ENCODE measurements around the gene ELP6.
"Not testable (repeated sequence)": the region's sequence is repeated elsewhere in the genome, so short reads cannot be mapped to it uniquely, and the experiment has no call there.

ELP6 gene

DNA sequence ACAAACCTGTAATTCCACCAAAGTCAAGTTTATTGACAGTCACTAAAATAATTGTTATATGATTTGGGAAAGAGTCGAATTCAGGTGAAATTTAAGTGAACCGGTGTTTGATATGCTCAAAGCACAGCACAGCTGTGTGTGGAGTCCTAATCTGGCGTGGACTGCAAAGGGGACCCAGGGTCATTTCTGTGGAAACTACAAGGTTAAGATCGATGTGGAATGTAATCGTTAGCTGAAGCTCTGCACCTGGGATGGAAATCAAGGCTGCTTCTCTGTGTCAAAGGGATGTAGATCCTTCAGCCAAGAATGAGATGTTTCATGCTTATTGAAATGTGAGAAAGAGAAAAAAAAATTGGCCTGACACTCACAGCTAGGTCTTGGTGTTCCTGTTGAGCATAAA, 1.6 kb upstream of the ELP6 start:
- Histone ChIP-seq H3K4me1 (ENCODE audit: control insufficient read depth in 5 of 5, insufficient read depth in 5 of 5, low read length in 5 of 5) (peaks cover 0 to 14% (median 12%) of the 10 kb centered on the region in 5 donors), H3K9me3 (ENCODE audit: control insufficient read depth in 5 of 5, low read length in 5 of 5) (no peaks in the 10 kb centered on the region), H3K9ac (ENCODE audit: low read length in 5 of 5) (peak overlapping the region in 1 of 5 donors; percentile 8), H3K27ac (ENCODE audit: low read depth, low read length) (no peak overlapping the region), H3K4me3 (ENCODE audit: low read depth in 1 of 5, low read length in 5 of 5) (no peak overlapping the region), H3K27me3 (ENCODE audit: control insufficient read depth in 5 of 5, insufficient read depth in 4 of 5, low read length in 5 of 5) (no peaks in the 10 kb centered on the region), H3K36me3 (ENCODE audit: control insufficient read depth in 5 of 5, insufficient read depth in 5 of 5, low read length in 5 of 5) (peaks cover 0 to 8% (median 6%) of the 10 kb centered on the region in 5 donors)

DNA sequence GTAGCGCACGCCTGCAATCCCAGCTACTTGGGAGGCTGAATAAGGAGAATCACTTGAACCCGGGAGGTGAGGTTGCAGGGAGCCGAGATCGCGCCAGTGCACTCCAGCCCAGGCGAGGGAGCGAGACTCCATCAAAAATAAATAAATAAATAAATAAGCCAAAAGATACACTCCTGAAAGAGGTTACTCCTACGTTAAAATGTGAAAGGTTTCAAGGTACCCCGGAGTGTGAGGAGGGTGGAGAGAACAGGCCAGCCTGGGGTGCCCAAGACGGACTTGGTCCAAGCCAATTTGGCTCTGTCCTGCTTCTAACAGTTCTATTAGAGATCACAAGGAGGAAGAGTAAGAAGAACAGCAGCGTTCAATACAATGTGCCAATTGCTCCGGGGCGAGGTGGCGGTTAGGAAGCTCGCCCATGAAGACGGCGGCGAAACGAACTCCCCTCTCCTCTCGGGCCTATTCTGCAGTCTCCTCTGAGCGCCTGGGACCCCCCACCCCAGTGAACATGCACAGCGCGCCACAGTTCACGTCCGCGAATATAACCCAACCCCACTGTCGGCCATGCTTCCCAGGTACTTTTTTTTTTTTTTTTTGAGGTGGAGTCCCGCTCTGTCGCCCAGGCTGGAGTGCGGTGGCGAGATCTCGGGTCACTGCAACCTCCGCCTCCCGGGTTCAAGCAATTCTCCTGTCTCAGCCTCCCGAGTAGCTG, 942 bp downstream of the ELP6 start:
- Histone ChIP-seq H3K27ac (ENCODE audit: low read depth, low read length) (peak overlapping the region; percentile 93), H3K9me3 (ENCODE audit: control insufficient read depth in 5 of 5, low read length in 5 of 5) (no peaks in the 10 kb centered on the region), H3K4me1 (ENCODE audit: control insufficient read depth in 5 of 5, insufficient read depth in 5 of 5, low read length in 5 of 5) (peaks cover 0 to 14% (median 12%) of the 10 kb centered on the region in 5 donors), H3K4me3 (ENCODE audit: low read depth in 1 of 5, low read length in 5 of 5) (peak overlapping the region; percentile 79 to 92 (median 88)), H3K27me3 (ENCODE audit: control insufficient read depth in 5 of 5, insufficient read depth in 4 of 5, low read length in 5 of 5) (no peaks in the 10 kb centered on the region), H3K9ac (ENCODE audit: low read length in 5 of 5) (peak overlapping the region; percentile 63 to 94 (median 78)), H3K36me3 (ENCODE audit: control insufficient read depth in 5 of 5, insufficient read depth in 5 of 5, low read length in 5 of 5) (peaks cover 3 to 30% (median 15%) of the 10 kb centered on the region in 5 donors)

DNA sequence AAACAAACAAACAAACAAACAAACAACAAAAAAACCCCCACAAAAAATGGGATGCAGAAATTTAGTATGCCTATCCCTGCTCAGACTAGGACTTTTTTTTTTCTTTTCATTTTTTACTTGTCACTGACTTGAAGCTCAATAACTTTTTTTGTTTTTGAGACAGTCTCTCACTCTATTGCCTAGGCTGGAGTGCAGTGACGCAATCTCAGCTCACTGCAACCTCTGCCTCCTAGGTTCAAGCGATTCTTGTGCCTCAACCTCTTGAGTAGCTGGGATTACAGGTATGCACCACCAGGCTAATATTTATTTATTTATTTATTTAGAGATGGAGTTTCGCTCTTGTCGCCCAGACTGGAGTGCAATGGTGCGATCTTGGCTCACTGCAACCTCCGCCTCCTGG, 8.2 kb downstream of the ELP6 start:
- not testable (repeated sequence) for H3K4me3 ChIP-seq (ENCODE audit: low read depth in 1 of 5, low read length in 5 of 5); H3K4me1 ChIP-seq (ENCODE audit: control insufficient read depth in 5 of 5, insufficient read depth in 5 of 5, low read length in 5 of 5); H3K9ac ChIP-seq (ENCODE audit: low read length in 5 of 5); H3K9me3 ChIP-seq (ENCODE audit: control insufficient read depth in 5 of 5, low read length in 5 of 5); H3K27ac ChIP-seq (ENCODE audit: low read depth, low read length); H3K27me3 ChIP-seq (ENCODE audit: control insufficient read depth in 5 of 5, insufficient read depth in 4 of 5, low read length in 5 of 5)
- H3K36me3 ChIP-seq (ENCODE audit: control insufficient read depth in 5 of 5, insufficient read depth in 5 of 5, low read length in 5 of 5), result peaks cover 5 to 69% (median 45%) of the 10 kb centered on the region in 5 donors

DNA sequence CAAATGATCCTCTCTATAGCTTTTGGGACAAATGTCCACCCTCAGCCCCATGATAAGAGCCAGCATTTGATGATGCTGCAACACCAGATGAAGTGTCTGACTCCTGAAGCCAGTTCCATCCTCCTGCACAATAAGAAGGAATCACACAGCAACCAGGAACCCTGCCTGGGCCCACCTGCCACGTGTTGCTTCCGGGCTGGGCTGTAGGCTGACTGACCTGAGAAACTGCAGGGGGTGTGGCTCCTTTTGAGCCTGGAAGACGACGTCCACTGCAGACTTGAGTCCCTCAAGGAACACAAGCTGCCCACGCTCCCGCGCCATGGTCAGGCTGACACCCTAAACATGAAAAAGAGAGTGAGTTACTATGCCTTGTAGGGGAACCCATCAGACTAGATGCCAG, 9.4 kb downstream of the ELP6 start:
- Histone ChIP-seq H3K36me3 (ENCODE audit: control insufficient read depth in 5 of 5, insufficient read depth in 5 of 5, low read length in 5 of 5) (peaks cover 5 to 64% (median 46%) of the 10 kb centered on the region in 5 donors), H3K27ac (ENCODE audit: low read depth, low read length) (no peak overlapping the region), H3K9ac (ENCODE audit: low read length in 5 of 5) (no peak overlapping the region), H3K4me1 (ENCODE audit: control insufficient read depth in 5 of 5, insufficient read depth in 5 of 5, low read length in 5 of 5) (no peaks in the 10 kb centered on the region), H3K9me3 (ENCODE audit: control insufficient read depth in 5 of 5, low read length in 5 of 5) (no peaks in the 10 kb centered on the region), H3K4me3 (ENCODE audit: low read depth in 1 of 5, low read length in 5 of 5) (no peak overlapping the region), H3K27me3 (ENCODE audit: control insufficient read depth in 5 of 5, insufficient read depth in 4 of 5, low read length in 5 of 5) (no peaks in the 10 kb centered on the region)

DNA sequence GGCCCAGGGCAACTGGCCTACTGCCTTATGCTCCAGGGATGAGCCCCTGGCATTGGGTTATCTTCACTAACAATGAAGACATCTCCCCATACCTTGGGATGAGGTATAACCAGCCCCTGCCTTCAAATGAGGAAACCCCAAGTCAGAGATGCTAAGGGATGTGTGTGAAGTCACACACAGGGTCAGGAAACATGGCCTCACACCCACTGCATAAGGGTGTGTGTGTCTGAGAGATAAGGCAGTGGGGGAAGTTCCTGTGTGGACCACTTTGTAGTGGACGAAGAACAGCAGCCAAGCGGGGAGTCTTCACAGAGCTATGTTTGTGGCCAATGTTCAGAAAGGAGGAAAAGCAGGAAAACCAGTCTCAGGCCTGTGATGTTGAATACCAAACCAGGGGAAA, 10.5 kb downstream of the ELP6 start:
- no peak overlapping the region for H3K9ac ChIP-seq (ENCODE audit: low read length in 5 of 5)
- peaks cover 5 to 67% (median 54%) of the 10 kb centered on the region in 5 donors for H3K36me3 ChIP-seq (ENCODE audit: control insufficient read depth in 5 of 5, insufficient read depth in 5 of 5, low read length in 5 of 5)
- no peak overlapping the region for H3K4me3 ChIP-seq (ENCODE audit: low read depth in 1 of 5, low read length in 5 of 5)
- H3K27me3 ChIP-seq (ENCODE audit: control insufficient read depth in 5 of 5, insufficient read depth in 4 of 5, low read length in 5 of 5), result no peaks in the 10 kb centered on the region
- no peaks in the 10 kb centered on the region for H3K4me1 ChIP-seq (ENCODE audit: control insufficient read depth in 5 of 5, insufficient read depth in 5 of 5, low read length in 5 of 5)
- no peak overlapping the region for H3K27ac ChIP-seq (ENCODE audit: low read depth, low read length)
- no peaks in the 10 kb centered on the region for H3K9me3 ChIP-seq (ENCODE audit: control insufficient read depth in 5 of 5, low read length in 5 of 5)

DNA sequence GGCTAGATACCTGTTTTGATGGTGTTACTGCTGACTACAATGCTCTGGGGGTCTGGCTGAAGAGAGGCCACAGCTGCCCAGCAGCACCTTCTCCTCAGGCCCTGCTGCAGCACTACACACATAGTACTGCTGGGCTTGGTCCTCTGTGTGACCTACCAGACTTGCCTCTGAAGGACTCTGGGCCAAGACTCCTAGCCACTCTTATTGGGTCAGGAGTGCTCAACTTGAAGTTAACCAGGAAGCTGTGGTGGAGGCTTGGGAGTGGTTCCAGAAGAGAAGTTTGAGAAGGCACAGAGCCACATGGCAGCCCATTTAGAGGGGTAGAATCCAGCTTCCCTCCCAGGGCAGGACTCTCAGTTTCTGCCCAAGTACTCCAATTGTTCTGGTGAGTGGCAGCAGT, 16.6 kb downstream of the ELP6 start:
- Histone ChIP-seq H3K9me3 (ENCODE audit: control insufficient read depth in 5 of 5, low read length in 5 of 5) (no peaks in the 10 kb centered on the region), H3K27me3 (ENCODE audit: control insufficient read depth in 5 of 5, insufficient read depth in 4 of 5, low read length in 5 of 5) (no peaks in the 10 kb centered on the region), H3K4me1 (ENCODE audit: control insufficient read depth in 5 of 5, insufficient read depth in 5 of 5, low read length in 5 of 5) (no peaks in the 10 kb centered on the region), H3K27ac (ENCODE audit: low read depth, low read length) (no peak overlapping the region), H3K36me3 (ENCODE audit: control insufficient read depth in 5 of 5, insufficient read depth in 5 of 5, low read length in 5 of 5) (peaks cover 2 to 67% (median 56%) of the 10 kb centered on the region in 5 donors), H3K4me3 (ENCODE audit: low read depth in 1 of 5, low read length in 5 of 5) (no peak overlapping the region), H3K9ac (ENCODE audit: low read length in 5 of 5) (no peak overlapping the region)

DNA sequence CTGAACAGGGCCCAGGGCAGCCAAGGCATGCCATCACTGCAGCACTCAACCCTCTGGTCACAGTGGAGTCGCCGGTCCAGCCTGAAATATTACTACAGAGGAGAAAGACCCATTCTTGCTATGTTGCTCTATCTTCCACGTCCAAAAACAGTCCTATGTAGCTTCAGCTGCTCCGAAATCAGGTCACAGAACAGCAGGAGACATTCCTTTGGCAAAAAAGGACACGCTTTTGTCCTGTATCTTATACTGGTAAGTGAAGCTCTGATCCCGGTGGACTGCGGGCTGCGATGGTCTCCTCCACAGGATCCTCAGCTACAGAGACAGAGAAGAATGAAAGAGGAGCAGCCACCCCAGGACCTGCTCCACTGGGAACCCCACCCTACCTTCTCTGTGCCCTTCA, 17.6 kb downstream of the ELP6 start:
- H3K9ac ChIP-seq (ENCODE audit: low read length in 5 of 5), result no peak overlapping the region
- no peaks in the 10 kb centered on the region for H3K27me3 ChIP-seq (ENCODE audit: control insufficient read depth in 5 of 5, insufficient read depth in 4 of 5, low read length in 5 of 5)
- H3K4me3 ChIP-seq (ENCODE audit: low read depth in 1 of 5, low read length in 5 of 5), result no peak overlapping the region
- no peak overlapping the region for H3K27ac ChIP-seq (ENCODE audit: low read depth, low read length)
- peaks cover 0 to 57% (median 46%) of the 10 kb centered on the region in 5 donors for H3K36me3 ChIP-seq (ENCODE audit: control insufficient read depth in 5 of 5, insufficient read depth in 5 of 5, low read length in 5 of 5)
- H3K4me1 ChIP-seq (ENCODE audit: control insufficient read depth in 5 of 5, insufficient read depth in 5 of 5, low read length in 5 of 5), result no peaks in the 10 kb centered on the region
- H3K9me3 ChIP-seq (ENCODE audit: control insufficient read depth in 5 of 5, low read length in 5 of 5), result no peaks in the 10 kb centered on the region

DNA sequence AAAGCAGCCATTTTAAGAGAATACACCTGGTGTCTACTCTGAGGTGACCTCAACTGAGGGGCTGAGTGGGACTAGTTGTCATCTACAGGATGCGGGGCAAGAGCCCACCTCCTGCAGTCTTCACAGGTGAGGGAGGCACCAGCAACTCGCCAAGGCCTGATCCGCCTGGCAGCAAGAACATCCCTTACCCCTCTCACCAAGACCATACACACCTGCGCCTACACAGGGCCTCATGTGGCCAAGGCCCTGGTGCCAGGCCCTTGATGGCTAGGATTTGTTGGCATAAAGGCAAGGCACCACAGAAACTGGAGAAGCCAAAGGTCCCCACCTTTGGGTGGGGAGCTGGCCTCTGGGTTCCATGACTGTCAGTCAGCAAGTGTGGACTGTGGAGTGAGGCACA, 18.4 kb downstream of the ELP6 start:
- Histone ChIP-seq H3K4me3 (ENCODE audit: low read depth in 1 of 5, low read length in 5 of 5) (no peak overlapping the region), H3K9me3 (ENCODE audit: control insufficient read depth in 5 of 5, low read length in 5 of 5) (no peaks in the 10 kb centered on the region), H3K9ac (ENCODE audit: low read length in 5 of 5) (no peak overlapping the region), H3K27me3 (ENCODE audit: control insufficient read depth in 5 of 5, insufficient read depth in 4 of 5, low read length in 5 of 5) (no peaks in the 10 kb centered on the region), H3K4me1 (ENCODE audit: control insufficient read depth in 5 of 5, insufficient read depth in 5 of 5, low read length in 5 of 5) (no peaks in the 10 kb centered on the region), H3K27ac (ENCODE audit: low read depth, low read length) (no peak overlapping the region), H3K36me3 (ENCODE audit: control insufficient read depth in 5 of 5, insufficient read depth in 5 of 5, low read length in 5 of 5) (peaks cover 0 to 52% (median 40%) of the 10 kb centered on the region in 5 donors)

DNA sequence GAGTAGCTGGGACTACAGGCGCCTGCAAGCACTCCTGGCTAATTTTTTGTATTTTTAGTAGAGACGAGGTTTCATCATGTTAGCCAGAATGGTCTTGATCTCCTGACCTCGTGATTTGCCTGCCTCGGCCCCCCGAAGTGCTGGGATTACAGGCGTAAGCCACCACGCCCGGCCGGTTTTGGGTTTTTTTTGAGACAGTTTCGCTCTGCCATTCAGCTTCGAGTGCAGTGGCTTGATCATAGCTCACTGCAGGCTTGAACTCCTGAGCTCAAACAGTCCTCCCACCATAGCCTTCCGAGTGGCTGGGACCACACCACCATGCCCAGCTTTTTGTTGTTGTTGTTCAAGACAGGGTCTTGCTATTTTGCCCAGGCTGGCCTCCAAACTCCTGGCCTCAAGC, 21.7 kb downstream of the ELP6 start:
- H3K36me3 ChIP-seq (ENCODE audit: control insufficient read depth in 5 of 5, insufficient read depth in 5 of 5, low read length in 5 of 5), result peaks cover 0 to 24% (median 17%) of the 10 kb centered on the region in 5 donors
- H3K4me1 ChIP-seq (ENCODE audit: control insufficient read depth in 5 of 5, insufficient read depth in 5 of 5, low read length in 5 of 5), result no peaks in the 10 kb centered on the region
- no peak overlapping the region for H3K9ac ChIP-seq (ENCODE audit: low read length in 5 of 5)
- no peaks in the 10 kb centered on the region for H3K9me3 ChIP-seq (ENCODE audit: control insufficient read depth in 5 of 5, low read length in 5 of 5)
- no peak overlapping the region for H3K27ac ChIP-seq (ENCODE audit: low read depth, low read length)
- no peaks in the 10 kb centered on the region for H3K27me3 ChIP-seq (ENCODE audit: control insufficient read depth in 5 of 5, insufficient read depth in 4 of 5, low read length in 5 of 5)
- H3K4me3 ChIP-seq (ENCODE audit: low read depth in 1 of 5, low read length in 5 of 5), result no peak overlapping the region

DNA sequence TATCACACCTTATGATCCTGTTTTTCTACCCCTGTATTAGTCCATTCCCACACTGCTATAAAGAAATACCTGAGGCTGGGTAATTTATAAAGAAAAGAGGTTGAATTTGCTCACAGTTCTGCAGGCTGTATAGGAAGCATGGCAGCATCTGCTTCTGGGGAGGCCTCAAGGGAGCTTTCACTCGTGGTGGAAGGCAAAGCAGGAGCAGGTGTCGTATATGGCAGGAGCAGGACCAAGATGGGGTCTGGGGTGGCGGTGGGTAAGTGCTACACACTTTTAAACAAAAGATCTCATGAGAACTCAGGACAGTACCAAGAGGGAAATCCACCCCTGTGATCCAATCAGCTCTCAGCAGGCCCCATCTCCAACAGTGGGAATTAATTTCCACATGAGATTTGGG, 22.3 kb downstream of the ELP6 start:
- H3K9ac ChIP-seq (ENCODE audit: low read length in 5 of 5), result no peak overlapping the region
- no peaks in the 10 kb centered on the region for H3K27me3 ChIP-seq (ENCODE audit: control insufficient read depth in 5 of 5, insufficient read depth in 4 of 5, low read length in 5 of 5)
- no peaks in the 10 kb centered on the region for H3K4me1 ChIP-seq (ENCODE audit: control insufficient read depth in 5 of 5, insufficient read depth in 5 of 5, low read length in 5 of 5)
- H3K9me3 ChIP-seq (ENCODE audit: control insufficient read depth in 5 of 5, low read length in 5 of 5), result no peaks in the 10 kb centered on the region
- H3K36me3 ChIP-seq (ENCODE audit: control insufficient read depth in 5 of 5, insufficient read depth in 5 of 5, low read length in 5 of 5), result peaks cover 0 to 19% (median 14%) of the 10 kb centered on the region in 5 donors
- no peak overlapping the region for H3K27ac ChIP-seq (ENCODE audit: low read depth, low read length)
- H3K4me3 ChIP-seq (ENCODE audit: low read depth in 1 of 5, low read length in 5 of 5), result no peak overlapping the region
